Right lobe of liver (tissue), 4 donors: ENCODE measurements around the gene VPS37C.

Experiments
- CTCF ChIP-seq, 4 donors: fragments of 200-600 bp in 3 of 4; fragments of 450-650 bp in 1 of 4; IDR thresholded peaks; one replicate each; pipeline versions ENCODE4 v1.5.1 to v1.8.0; 2016 to 2022; ENCODE audit warnings: antibody characterized with exemption in 4 of 4, mild to moderate bottlenecking in 2 of 4
- POLR2A ChIP-seq: fragments of 450-650 bp; IDR thresholded peaks from one replicate; pipeline ENCODE4 v1.6.1; 2017; ENCODE audit warnings: antibody characterized with exemption, mild to moderate bottlenecking
- donor health status: DM: no; HTN: no; CAD: no.
- donor health status: DM: no; HTN: no; CAD: no.
- donor health status: DM: no; HTN: yes; CAD: no.

- TF ChIP-seq CTCF (IDR thresholded peaks at IDR 0.05) = no peak
- TF ChIP-seq POLR2A = no peak
Measured at GRCh38 chr11:61158691-61159381, 2.4 kb downstream of the VPS37C start.
